HPDE6-E6E7 (cell line): ENCODE data around the gene LIPF.
"Not testable (repeated sequence)": the region's sequence is repeated elsewhere in the genome, so short reads cannot be mapped to it uniquely, and the experiment has no call there.

Source experiments
- DNase-seq: peaks from one replicate; pipeline ENCODE4 v3.0.0; 2011; ENCODE audit warnings: missing footprints; ENCODE audit errors: extremely low spot score

The LIPF gene

GRCh38 chr10:88664142-88664541 lies at the start of gene LIPF:
TSS of gene LIPF (plus strand) at chr10:88664442. CDS start at chr10:88667298, 2,856 bp downstream.
- DNase-seq, result no peak

- DNase-seq, result no peak
These were observed 47.8 kb upstream of the LIPF start for GRCh38 chr10:88616250-88616977.

- no peak for DNase-seq
These were observed 46.4 kb upstream of the LIPF start for GRCh38 chr10:88617772-88618300.

- no peak for DNase-seq
These were observed 45.7 kb upstream of the LIPF start for GRCh38 chr10:88618496-88618895.

GRCh38 chr10:88620441-88620840 lies 43.8 kb upstream of the LIPF start:
- no peak for DNase-seq

- DNase-seq, result no peak
These were observed 40.4 kb upstream of the LIPF start for GRCh38 chr10:88623835-88624234.

GRCh38 chr10:88624840-88625239 lies 39.4 kb upstream of the LIPF start:
- no peak for DNase-seq

- DNase-seq, result no peak
These were observed 24.1 kb upstream of the LIPF start for GRCh38 chr10:88640186-88640585.

- peak; percentile 13 for DNase-seq
These were observed 22.0 kb upstream of the LIPF start for GRCh38 chr10:88642209-88642608.

GRCh38 chr10:88642963-88643362 lies 21.3 kb upstream of the LIPF start:
- peak; percentile 26 for DNase-seq

- DNase-seq, result no peak
These were observed 17.1 kb upstream of the LIPF start for GRCh38 chr10:88647061-88647615.

- DNase-seq, result peak; percentile 32
These were observed 13.1 kb upstream of the LIPF start for GRCh38 chr10:88651101-88651551.

GRCh38 chr10:88652616-88653015 lies 11.6 kb upstream of the LIPF start:
- DNase-seq, result no peak

GRCh38 chr10:88657901-88658300 lies 6.3 kb upstream of the LIPF start:
- DNase-seq, result no peak

GRCh38 chr10:88659725-88660597 lies 4.3 kb upstream of the LIPF start:
- no peak for DNase-seq

- no peak for DNase-seq
These were observed 3.7 kb upstream of the LIPF start for GRCh38 chr10:88660598-88660884.

- no peak for DNase-seq
These were observed 3.2 kb upstream of the LIPF start for GRCh38 chr10:88661018-88661417.

- no peak for DNase-seq
These were observed 2.7 kb upstream of the LIPF start for GRCh38 chr10:88661577-88661976.

- DNase-seq, result not testable (repeated sequence)
These were observed 1.1 kb upstream of the LIPF start for GRCh38 chr10:88663153-88663552.

GRCh38 chr10:88668465-88668864 lies 4.2 kb downstream of the LIPF start:
- DNase-seq, result no peak

- DNase-seq, result no peak
These were observed 6.3 kb downstream of the LIPF start for GRCh38 chr10:88670497-88670896.

GRCh38 chr10:88672041-88672440 lies 7.8 kb downstream of the LIPF start:
- DNase-seq, result no peak
